PC-9 (cell line): ENCODE results near the gene ANO7. TPM values are rescaled to one million over a fixed set of nuclear protein-coding genes. Genes with fewer than 3 reads are reported as not detected.

ENCODE experiments used
- BruUV-seq: library from RNA; stranded (reverse); fragments of 400-500 nt; replicated peaks from 2 replicates; lab custom pipeline; 2021; lab: Mats Ljungman, UMichigan
- CTCF ChIA-PET: fragments of 300-600 bp; sonication (Branson Sonifier 250); formaldehyde crosslinking; loops from one replicate; lab custom pipeline; 2022; ENCODE audit warnings: antibody characterized with exemption; lab: Charles Lee
- POLR2A ChIA-PET: fragments of 300-600 bp; sonication (Branson Sonifier 250); formaldehyde crosslinking; loops from one replicate; lab custom pipeline; 2022; ENCODE audit warnings: antibody characterized with exemption; ENCODE audit not compliant: unreplicated experiment; lab: Charles Lee
- DNase-seq, 2 experiments: peaks; one replicate each; pipeline versions ENCODE4 v3.0.0 to v3.0.0-alpha.2; 2015 to 2022; ENCODE audit warnings: mixed read lengths in 1 of 2
- H2AFZ ChIP-seq: fragments of 200-600 bp; sonication (generic); 2 replicates; pipeline ENCODE4 v1.8.1; 2017; ENCODE audit warnings: antibody characterized with exemption
- H3F3A ChIP-seq: fragments of 200-600 bp; sonication (generic); 2 replicates; pipeline ENCODE4 v1.8.1; 2017; ENCODE audit warnings: antibody characterized with exemption, mild to moderate bottlenecking, low read depth; ENCODE audit not compliant: insufficient read depth
- H3K27ac ChIP-seq: fragments of 200-600 bp; sonication (generic); 2 replicates; pipeline ENCODE4 v1.6.1; 2016; ENCODE audit warnings: mixed run types
- H3K27me3 ChIP-seq: fragments of 200-600 bp; sonication (generic); 2 replicates; pipeline ENCODE4 v1.6.1; 2016; ENCODE audit warnings: low read depth, mixed run types; ENCODE audit not compliant: insufficient read depth
- H3K36me3 ChIP-seq: fragments of 200-600 bp; sonication (generic); 2 replicates; pipeline ENCODE4 v1.6.1; 2016; ENCODE audit warnings: low read depth, mixed run types
- H3K4me1 ChIP-seq: fragments of 200-600 bp; sonication (generic); replicated peaks from 2 replicates; pipeline ENCODE4 v1.6.1; 2016; ENCODE audit warnings: mixed run types; ENCODE audit not compliant: insufficient read depth
- H3K4me2 ChIP-seq: fragments of 200-600 bp; sonication (generic); 2 replicates; pipeline ENCODE4 v1.6.1; 2017; ENCODE audit warnings: mixed run types
- H3K4me3 ChIP-seq: fragments of 200-600 bp; sonication (generic); 2 replicates; pipeline ENCODE4 v1.6.1; 2016; ENCODE audit warnings: mixed run types
- H3K79me2 ChIP-seq: fragments of 200-600 bp; sonication (generic); 2 replicates; pipeline ENCODE4 v1.6.1; 2017; ENCODE audit warnings: low read depth, mixed run types
- H3K9me2 ChIP-seq: fragments of 200-600 bp; sonication (generic); 2 replicates; pipeline ENCODE4 v1.8.1; 2017; ENCODE audit warnings: mild to moderate bottlenecking; ENCODE audit not compliant: insufficient read depth
- H3K9me3 ChIP-seq: fragments of 200-600 bp; sonication (generic); 2 replicates; pipeline ENCODE4 v1.8.1; 2016; ENCODE audit warnings: low read depth; ENCODE audit not compliant: insufficient read depth
- H4K20me1 ChIP-seq: fragments of 200-600 bp; sonication (generic); 2 replicates; pipeline ENCODE4 v1.8.1; 2017; ENCODE audit not compliant: insufficient read depth
- CTCF ChIP-seq: fragments of 200-600 bp; sonication (generic); conservative IDR thresholded peaks from 2 replicates; pipeline ENCODE4 v1.6.1; 2017; ENCODE audit warnings: mixed run types, antibody characterized with exemption, mild to moderate bottlenecking, moderate library complexity
- EZH2 ChIP-seq: fragments of 200-600 bp; sonication (generic); IDR thresholded peaks from 2 replicates; pipeline ENCODE4 v1.8.0; 2017; ENCODE audit warnings: antibody characterized with exemption, low read depth
- intact Hi-C: fragments of 100-400 bp; cut with micrococcal nuclease; formaldehyde crosslinking; loops from one replicate; pipeline ENCODE4 v1.10.0; 2022; ENCODE audit not compliant: unreplicated experiment
- total RNA-seq: library from RNA; stranded (reverse); gene quantifications from 2 replicates; pipeline ENCODE4 v1.2.3, GENCODE V29; 2021

The ANO7 gene
- total RNA-seq, 1 experiment from 2014 or later: 6.5 TPM

- Histone ChIP-seq H3K27ac (no peak overlapping the region), H3K9me2 (no peaks in the 10 kb centered on the region), H3K9me3 (no peaks in the 10 kb centered on the region), H3K79me2 (no peaks in the 10 kb centered on the region), H3K4me3 (no peak overlapping the region), H4K20me1 (no peaks in the 10 kb centered on the region), H3K4me1 (no peaks in the 10 kb centered on the region), H2AFZ (no peak overlapping the region), H3K4me2 (no peak overlapping the region), H3K27me3 (0 out of 2 replicates have a peak, but pooled peaks cover 5% of the 10 kb centered on the region), H3F3A (no peaks in the 10 kb centered on the region), H3K36me3 (no peaks in the 10 kb centered on the region)
- CTCF ChIA-PET: no interaction called here
- TF ChIP-seq EZH2 (no peak), CTCF (no peak)
- DNase-seq: no peak
- POLR2A ChIA-PET: interaction anchor here (0.6 to 0.7 kb wide), 2 partner anchors 22 to 396 kb away, joined by 3 read pairs; no protein-coding TSS in a partner anchor
- no TSS peak for BruUV-seq
- intact Hi-C loops: no loop called here
These were observed 12.4 kb downstream of the ANO7 start for GRCh38 chr2:241200822-241201395.

- H3K4me1 ChIP-seq: no peaks in the 10 kb centered on the region
- no peaks in the 10 kb centered on the region for H4K20me1 ChIP-seq
- intact Hi-C loops: no loop called here
- POLR2A ChIA-PET: interaction anchor here (0.6 to 0.7 kb wide), 2 partner anchors 21 to 397 kb away, joined by 3 read pairs; no protein-coding TSS in a partner anchor
- H3K9me3 ChIP-seq: no peaks in the 10 kb centered on the region
- no peaks in the 10 kb centered on the region for H3K9me2 ChIP-seq
- no peaks in the 10 kb centered on the region for H3F3A ChIP-seq
- no TSS peak for BruUV-seq
- no peak overlapping the region for H3K4me3 ChIP-seq
- CTCF ChIA-PET: no interaction called here
- no peak overlapping the region for H3K4me2 ChIP-seq
- no peak overlapping the region for H2AFZ ChIP-seq
- H3K27ac ChIP-seq: no peak overlapping the region
- DNase-seq: no peak
- H3K79me2 ChIP-seq: no peaks in the 10 kb centered on the region
- no peaks in the 10 kb centered on the region for H3K36me3 ChIP-seq
- H3K27me3 ChIP-seq: 0 out of 2 replicates have a peak, but pooled peaks cover 2% of the 10 kb centered on the region
- TF ChIP-seq CTCF: no peak
- TF ChIP-seq EZH2: no peak
These were observed 13.2 kb downstream of the ANO7 start for GRCh38 chr2:241201445-241202267.

GRCh38 chr2:241202268-241202585 is 13.8 kb downstream of the ANO7 start:
- BruUV-seq: no TSS peak
- Histone ChIP-seq H3K27me3 (no peaks in the 10 kb centered on the region), H3K9me3 (no peaks in the 10 kb centered on the region), H3K27ac (no peak overlapping the region), H3K9me2 (no peaks in the 10 kb centered on the region), H3K4me1 (no peaks in the 10 kb centered on the region), H3K36me3 (no peaks in the 10 kb centered on the region), H2AFZ (no peak overlapping the region), H3F3A (no peaks in the 10 kb centered on the region), H3K79me2 (no peaks in the 10 kb centered on the region), H3K4me2 (no peak overlapping the region), H4K20me1 (no peaks in the 10 kb centered on the region), H3K4me3 (no peak overlapping the region)
- DNase-seq: no peak
- intact Hi-C loops: no loop called here
- CTCF ChIA-PET: no interaction called here
- TF ChIP-seq CTCF (no peak), EZH2 (no peak)
- POLR2A ChIA-PET: no interaction called here
